Measurements from ENCODE around the gene HNRNPH3.
"Not testable (repeated sequence)": the region's sequence is repeated elsewhere in the genome, so short reads cannot be mapped to it uniquely, and the experiment has no call there.

Gene HNRNPH3, protein sequence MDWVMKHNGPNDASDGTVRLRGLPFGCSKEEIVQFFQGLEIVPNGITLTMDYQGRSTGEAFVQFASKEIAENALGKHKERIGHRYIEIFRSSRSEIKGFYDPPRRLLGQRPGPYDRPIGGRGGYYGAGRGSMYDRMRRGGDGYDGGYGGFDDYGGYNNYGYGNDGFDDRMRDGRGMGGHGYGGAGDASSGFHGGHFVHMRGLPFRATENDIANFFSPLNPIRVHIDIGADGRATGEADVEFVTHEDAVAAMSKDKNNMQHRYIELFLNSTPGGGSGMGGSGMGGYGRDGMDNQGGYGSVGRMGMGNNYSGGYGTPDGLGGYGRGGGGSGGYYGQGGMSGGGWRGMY

DNA sequence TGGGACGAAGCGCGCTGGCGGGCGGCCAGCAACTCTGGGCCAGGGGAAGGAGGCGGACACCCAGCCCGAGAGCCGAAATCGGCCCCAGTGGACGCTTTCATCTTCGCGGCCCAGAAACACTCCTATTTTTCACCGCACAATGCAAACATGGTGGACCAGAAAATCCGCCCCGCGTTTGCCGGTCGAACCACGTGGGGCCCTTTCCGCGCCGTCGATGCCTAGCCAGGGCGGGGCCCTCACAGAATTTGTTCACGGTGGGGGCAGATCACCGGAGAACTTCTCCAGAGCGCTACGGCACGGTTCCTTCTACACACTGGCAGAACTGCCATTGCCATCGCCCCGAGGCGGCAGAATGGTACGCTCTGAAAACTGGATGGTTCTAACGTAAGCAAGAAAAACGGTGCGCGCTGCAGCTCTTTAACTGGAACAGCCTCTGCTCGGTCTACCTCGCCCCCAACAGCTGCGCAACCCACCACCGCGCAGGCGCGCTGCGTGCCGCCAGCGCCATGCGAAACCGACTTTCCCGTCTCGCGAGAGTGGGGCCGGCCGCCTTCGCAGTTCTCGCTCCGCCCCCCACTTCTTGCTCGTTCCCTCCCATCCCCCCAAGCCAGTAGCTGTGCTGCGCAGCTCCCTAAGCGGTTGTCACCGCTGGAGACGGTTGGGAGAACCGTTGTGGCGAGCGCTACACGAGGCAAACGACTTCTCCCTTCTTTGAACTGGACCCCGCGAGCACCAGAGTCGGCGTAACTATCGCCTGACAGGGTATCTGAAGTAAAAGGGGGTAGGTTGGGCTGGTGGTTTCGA is at the start of gene HNRNPH3:
Gene HNRNPH3 (plus strand): TSS at position 610 of the 804 bp plus-strand sequence. CDS start 5,158 bp downstream, outside the sequence.
- DNase-seq (ENCODE audit: low spot score): peak; percentile 97

DNA sequence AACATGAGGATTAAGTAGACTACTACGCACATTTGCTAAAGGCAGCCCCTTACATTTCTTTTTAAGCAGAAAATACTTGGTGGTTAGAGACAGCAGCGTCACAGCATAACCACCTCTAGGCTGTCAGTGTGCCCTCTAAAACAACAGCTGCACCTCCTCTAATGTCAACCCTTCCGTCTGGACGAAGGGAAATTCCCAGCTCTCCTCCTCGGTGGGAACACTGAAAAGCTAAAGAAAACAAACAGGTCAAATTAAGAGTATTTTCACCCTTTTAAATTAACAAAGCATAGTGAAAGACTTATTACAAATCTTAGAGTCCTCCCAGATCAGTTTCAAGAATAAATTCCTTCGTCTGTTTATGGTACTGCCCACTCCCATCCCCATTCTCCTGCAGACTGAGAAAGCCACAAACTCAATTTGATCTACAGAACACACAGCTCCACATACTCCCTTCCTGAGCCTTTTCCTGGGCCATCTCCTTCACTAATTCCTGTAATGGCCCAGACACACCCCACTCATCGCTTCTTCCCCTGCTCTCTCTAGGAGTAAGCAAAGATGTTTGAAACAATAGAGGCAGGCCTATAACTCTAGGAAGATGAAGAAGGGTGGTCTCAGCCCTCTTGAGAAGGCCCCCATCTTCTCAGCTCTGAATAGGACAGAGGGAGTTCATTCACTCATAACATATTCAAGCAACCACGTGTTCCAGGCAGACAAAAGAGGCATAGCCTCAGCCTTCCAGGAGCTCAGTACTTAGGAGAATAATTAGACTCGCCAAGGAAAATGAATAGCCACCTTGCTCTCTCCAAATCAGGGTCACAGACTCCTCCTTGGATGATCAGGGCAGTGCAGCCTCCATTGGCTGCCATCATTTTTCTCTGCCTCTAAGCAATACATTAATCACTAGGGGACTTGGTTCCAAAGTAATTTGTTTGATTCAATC is 47.5 kb upstream of the HNRNPH3 start:
- no peak for DNase-seq (ENCODE audit: low spot score)

DNA sequence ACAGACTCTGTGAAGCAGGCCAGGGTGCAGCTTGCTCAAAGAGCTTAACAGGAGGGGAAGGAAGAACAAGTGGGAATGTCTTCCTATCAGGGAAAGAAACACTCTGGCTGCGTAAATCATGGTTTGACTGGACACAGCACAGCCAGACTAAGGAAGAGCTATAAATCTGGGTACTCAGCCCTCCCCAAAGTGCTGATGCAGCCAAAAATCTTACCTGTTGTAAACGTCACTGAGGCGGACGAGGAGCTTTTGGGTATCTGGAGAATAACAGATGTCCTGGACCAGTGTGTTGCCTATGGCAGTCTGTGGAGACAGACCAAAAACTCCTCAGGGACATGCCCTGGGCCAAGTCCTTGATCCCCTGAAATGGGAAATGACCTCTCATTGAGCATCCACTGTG is 43.1 kb upstream of the HNRNPH3 start:
- no peak for DNase-seq (ENCODE audit: low spot score)

DNA sequence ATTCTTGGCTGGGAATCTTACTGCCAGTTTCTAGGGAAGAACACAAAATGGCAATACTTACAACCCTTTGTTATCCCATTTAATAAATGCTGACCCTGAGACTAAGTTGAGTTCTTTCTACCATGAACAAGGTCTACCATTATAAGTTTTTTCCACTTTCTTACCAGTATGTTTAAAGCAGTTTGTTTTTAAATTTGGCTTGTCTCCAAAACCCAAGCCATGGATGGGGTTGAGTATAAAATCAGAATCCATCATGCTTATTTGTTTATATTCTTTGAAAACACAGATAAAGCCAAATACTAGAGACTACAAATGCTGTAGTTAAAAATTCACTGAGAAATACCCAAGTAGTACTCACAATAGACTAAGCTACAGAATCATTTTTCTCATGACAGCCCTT is 41.1 kb upstream of the HNRNPH3 start:
- DNase-seq (ENCODE audit: low spot score): no peak

DNA sequence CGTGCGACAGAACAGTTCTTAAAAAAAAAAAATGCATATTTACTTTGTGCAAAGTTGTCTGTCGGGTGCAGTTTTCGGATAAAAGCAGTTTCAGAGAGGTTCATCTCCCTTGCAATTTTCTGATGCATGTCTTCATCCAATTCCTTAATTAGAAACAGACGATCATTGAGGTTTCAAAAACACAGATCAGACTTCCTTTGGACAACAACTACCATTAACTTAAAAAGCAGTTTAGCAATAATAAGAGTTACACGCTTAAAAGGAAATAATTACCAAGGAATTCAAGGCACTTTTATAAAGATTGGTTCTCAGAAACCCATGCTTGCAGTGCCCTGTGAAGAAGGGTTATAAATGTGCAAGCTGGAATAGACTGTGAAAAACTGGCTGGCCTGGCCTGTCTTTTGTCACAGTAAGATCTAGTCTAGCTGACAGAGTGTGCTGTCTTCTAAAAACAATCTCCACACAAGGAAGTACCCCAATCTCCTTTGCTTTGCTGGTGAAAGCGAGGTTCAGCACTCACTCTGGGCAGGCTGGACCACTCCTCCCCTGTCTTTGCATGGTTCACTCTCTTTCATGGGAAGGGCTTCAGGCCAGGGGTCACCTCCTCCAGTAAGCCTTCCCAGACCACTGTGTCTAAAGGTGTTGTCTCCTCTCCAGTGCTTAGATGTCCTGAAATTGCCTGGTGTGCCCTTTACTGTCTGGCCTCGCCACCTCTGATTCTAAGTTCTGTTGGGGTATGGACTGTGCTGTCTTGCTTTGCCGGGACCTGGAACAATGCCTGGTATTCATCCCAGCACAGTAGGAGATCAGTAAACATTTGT is 34.8 kb upstream of the HNRNPH3 start:
- no peak for DNase-seq (ENCODE audit: low spot score)

DNA sequence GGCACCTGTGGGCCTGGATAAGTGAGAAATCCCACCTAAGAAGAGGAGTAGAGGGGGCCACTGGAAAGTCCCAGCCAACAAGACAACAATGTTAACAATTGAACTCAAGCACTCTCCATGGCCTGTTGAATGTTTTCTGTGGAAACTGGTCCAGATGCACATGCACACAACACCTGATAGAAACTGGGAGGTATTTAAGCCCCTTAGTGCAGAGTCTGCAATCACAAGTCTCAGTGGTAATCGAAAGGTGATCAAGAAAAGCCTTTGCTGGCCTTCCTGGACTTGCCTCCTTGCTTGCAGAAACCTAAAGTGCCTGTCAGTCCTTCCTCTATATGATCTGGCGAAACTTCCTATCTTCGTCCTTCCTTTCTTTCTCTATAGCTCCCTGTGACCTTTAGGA is 30.6 kb upstream of the HNRNPH3 start:
- no peak for DNase-seq (ENCODE audit: low spot score)

DNA sequence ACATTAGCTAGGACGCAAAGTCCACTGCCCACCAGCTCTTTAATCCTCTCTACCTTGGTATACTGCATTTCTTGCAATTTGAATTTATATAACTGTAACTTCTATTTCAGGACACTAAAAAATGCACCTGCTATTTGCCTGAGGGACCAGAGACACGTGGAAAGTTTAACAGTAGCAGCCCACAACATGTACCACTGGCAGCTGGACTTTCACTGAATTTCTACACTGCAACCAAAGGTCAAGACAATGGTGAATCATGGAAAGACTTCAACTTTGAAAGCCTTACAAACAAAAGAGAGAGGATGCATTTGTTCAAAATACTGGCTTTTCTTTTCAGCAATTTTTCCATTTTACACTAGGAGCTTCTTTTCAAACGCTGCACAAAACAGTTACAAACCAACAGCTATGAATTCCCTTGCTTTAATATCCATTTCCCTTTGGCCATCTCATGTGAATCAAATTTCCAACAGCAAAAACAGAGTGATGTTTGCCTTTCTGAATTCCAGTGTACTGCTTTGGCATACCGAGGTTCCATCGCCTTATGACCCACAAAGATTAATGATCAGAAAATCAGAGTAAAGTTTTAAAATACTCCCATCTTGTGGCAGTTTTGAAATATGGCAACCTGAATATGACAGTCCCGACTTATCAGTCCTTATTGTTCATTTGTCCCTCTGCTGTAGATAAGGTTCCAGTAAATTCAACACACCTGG is 29.9 kb upstream of the HNRNPH3 start:
- DNase-seq (ENCODE audit: low spot score): peak; percentile 76

DNA sequence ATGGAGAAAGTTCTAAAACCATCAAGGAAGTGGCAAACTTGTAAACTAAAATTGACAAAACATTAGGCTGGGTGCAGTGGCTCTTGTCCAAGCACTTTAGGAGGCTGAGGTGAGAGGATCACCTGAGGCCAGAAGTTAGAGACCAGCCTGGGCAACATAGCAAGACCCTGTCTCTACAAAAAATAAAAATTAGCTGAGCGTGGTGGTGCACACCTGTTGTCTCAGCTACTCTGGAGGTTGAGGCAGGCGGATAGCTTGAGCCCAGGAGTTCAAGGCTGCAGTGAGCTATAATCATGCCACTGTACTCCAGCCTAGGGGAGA is 29.4 kb upstream of the HNRNPH3 start:
- DNase-seq (ENCODE audit: low spot score): no peak

DNA sequence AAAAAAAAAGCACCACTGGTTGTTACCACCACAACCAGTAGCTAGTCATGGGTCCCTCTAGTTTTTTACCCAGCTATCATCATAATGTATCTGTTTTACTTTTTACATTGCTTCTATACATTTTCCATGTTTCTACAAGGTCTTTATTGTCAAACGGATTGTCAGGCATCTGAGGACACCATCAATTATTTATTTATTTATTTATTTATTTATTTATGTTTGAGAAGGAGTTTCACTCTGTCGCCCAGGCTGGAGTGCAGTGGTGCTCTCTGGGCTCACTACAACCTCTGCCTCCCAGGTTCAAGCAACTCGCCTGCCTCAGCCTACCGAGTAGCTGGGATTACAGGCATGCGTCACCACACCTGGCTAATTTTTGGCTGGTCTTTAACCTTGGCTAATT is 29.0 kb upstream of the HNRNPH3 start:
- DNase-seq (ENCODE audit: low spot score): no peak

DNA sequence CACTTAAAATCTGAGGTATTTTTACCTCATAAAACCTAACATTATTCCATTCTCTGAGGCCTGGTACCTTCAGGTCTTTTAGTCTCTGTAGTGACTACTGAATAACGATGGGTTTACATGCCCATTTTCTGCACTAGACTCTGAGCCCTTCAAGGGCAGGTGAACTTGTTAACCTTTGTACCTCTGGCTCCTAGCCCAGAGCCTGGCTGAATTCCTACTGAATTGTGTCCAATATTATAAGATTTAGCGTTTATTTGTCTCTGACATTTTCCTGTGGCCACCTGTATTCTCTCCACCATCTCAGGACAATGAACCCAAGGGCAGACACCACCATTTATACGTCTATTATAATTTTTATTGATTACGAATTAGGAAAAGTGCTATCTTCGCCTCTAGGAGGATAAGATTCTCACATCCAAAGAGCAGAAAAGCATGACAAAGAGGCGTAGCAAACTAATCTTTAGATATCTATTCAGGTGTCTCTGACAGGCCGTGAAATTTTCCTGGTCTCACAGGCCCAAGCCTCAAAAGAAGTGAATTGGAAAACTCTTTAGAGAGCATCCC is 27.9 kb upstream of the HNRNPH3 start:
- DNase-seq (ENCODE audit: low spot score): no peak

DNA sequence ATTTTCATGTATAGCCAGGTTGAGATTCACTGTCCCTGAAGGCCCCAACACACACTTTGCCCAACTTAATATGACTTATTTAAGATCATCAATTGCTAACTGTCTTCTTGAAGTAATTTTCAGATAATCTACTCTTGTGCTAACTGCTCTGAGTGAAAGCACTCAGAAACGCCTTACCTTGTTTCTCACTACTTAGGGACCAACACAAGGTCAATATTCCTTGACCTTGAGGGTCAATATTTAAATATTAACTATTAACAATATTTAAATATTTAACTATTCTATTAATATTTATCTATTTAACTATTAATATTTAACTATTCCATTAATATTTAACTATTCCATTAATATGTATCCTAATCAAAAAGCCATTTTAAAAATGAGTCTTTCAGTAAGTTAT is 26.0 kb upstream of the HNRNPH3 start:
- no peak for DNase-seq (ENCODE audit: low spot score)

DNA sequence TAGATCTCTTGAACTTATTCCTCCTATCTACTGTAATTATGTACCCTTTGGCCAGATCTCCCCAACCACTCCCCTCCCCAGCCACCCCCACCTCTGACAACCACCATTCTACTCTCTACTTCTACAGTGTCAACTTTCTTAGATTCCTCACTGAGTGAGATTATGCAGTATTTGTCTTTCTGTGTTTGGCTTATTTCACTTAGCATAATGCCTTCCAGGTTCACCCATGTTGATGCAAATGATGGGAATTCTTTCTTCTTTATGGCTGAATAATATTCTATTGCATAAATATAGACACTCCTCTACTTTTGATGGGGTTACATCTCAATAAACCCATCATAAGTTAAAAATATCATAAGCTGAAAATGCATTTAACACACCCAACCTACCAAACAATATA is 21.3 kb upstream of the HNRNPH3 start:
- no peak for DNase-seq (ENCODE audit: low spot score)

DNA sequence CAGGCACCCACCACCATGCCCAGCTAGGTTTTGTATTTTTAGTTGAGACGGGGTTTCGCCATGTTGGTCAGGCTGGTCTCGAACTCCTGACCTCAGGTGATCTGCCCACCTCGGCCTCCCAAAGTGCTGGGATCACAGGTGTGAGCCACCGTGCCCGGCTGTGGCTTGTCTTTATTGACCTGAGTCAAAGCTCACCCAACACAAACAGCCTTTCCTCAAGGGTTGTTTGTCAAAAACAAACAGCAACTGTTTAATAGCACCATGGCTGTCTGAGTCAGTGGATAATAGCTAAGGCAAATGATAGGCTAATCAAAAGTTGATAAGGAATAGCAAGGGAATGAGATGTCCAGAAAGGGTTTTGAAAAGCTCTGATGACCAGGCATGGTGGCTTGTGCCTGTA is 16.9 kb upstream of the HNRNPH3 start:
- DNase-seq (ENCODE audit: low spot score): not testable (repeated sequence)

DNA sequence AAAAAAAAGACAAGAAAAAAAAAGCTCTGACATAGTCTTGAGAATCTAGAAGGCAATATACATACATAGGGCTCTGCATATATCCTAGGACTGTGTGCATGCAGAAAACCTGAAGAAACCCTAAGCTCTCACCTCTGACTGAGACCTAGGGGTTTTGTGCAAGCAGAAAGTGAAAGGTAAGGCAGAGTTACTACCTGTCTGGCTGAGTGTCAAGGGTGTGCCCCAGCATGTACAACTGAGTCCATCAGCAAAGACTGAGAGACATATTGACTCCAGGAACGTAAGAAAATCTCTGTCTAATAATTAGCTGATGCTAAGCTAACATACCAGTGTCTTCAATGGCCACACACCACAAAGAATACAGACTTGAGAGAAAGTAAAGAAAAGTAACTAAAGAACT is 16.3 kb upstream of the HNRNPH3 start:
- no peak for DNase-seq (ENCODE audit: low spot score)

DNA sequence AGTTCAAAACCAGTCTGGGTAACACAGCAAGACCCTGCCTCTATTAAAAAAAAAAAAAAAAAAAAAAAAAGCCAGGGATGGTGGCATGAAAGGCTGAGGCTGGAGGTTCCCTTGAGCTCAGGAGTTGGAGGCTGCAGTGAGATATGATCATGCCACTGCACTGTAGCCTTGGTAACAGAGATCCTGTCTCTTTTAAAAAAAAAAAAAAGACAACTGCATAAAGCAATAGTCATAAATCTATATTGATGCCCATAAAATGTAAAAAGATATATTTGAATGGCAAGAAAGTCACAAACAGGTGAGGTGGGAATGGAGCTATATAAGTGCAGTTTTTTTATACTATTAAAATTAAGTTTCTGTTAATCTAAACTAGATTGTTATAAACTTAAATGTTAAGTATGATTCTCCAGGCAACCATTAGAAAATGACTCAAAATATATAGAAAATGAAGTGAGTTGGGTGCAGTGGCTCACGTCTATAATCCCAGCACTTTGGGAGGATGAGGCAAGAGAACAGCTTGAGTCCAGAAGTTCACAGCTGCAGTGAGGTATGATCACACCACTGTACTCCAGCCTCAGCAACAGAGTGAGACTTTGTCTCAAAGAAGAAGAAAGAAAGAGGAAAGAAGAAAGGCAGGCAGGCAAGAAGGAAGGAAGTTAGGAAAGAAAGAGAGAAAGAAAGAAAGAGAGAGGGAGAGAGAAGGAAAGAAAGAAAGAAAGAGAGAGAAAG is 13.4 kb upstream of the HNRNPH3 start:
- no peak for DNase-seq (ENCODE audit: low spot score)

DNA sequence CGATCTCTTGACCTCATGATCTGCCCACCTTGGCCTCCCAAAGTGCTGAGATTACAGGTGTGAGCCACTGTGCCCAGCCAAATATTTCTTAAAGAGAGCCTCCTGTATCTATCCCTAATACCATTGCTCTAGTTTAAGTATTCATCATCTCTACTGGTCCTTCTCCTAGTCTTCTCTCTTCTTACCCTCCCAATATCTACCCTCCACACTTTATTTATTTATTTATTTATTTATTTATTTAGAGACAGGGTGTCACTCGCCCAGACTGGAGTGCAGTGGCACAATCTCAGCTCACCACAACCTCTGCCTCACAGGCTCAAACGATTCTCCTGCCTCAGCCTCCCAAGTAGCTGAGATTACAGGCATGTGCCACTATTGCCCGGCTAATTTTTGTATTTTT is 7.5 kb upstream of the HNRNPH3 start:
- not testable (repeated sequence) for DNase-seq (ENCODE audit: low spot score)

DNA sequence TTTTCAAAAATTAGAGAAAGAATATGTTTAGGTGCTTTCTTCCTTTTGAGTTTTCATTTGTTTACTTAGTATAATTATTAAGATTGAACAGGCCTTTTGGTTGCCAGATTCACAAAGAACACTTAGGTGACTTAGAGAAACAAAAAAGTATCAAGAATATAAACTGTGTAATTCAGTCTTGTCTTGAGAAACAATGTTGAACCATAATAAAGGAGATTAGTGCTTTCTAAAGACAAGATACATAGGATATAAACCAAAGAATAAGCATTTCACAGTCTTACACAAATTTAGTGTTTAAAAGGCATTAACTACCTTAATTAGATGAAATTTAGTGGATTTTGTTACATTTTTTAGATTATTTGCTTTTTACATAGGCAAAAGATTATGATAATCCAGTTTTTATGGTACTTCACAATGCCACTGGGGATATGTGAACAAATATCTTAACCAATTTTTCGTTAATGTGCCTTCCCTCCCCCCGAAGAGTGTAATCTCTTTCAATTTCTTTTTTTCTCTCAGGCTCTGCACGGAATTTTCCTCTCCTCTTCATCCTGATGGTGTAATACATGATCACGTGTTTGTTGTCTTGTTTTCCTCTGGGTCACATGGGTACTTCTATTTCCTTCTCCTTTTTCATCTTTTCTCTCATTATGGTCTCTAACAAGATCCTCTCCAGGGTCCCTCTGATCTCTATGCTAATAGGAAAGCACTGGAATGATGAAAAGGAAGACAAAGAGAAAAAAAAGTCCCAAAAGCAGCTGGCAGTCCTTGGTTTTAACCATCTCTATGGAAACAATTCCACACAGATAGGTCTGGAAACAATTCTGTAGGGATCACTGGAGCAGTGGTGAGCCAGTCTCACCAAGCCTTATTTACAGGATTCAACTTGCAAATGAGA is 3.7 kb upstream of the HNRNPH3 start:
- no peak for DNase-seq (ENCODE audit: low spot score)

DNA sequence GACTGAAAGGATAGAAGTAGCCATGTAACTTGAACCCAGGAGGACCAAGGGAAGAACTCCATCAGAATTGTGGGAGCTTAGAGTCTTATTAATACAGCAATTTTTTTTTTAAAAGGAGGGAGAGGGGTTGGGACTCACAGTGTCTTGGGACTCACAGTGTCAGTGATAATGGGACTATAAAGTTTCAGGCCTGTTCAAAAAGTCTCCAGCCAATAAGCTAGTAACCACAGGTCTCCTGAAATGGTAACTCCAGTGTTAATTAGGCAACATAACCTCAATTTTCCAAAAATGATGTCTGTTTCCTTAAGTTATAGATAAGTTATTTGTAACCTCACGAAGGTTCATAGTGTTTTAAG is 2.4 kb upstream of the HNRNPH3 start:
- no peak for DNase-seq (ENCODE audit: low spot score)

DNA sequence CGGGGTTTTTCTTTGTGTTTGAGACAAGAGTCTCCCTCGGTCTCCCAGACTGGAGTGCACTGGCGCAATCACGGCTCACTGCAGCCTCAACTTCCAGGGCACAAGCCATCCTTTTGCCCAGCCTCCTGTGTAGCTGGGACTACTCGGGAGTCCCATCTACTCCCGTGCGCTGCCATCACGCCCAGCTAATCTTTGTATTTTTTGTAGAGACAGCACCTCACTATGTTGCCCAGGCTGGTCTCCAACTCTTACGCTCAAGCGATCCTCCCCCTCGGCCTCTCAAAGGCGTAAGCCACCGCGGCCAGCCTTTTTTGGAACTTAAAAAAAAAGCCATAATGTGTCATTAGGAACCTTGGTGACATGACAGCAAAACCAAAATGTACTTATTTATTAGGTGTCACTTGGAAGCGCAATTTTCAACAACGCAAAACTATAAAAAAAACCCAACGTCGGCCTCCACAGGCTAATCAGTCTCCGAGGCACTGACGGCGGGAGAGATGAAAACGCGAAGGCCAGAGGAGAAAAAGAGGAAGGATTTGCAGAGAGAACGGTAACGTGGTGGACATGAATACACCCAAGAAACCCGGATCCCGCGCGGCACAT is 911 bp upstream of the HNRNPH3 start:
- no peak for DNase-seq (ENCODE audit: low spot score)
